Hepatocyte (in vitro differentiated cells): ENCODE data around the gene NME3. TPM values are rescaled to one million over a fixed set of nuclear protein-coding genes. Genes with fewer than 3 reads are reported as not detected.

Experiments used
- DNase-seq: peaks from one replicate; pipeline ENCODE4 v3.0.0-alpha.2; 2016; ENCODE audit warnings: low spot score
- H2AFZ ChIP-seq: fragments of 200-600 bp; sonication (generic); 2 replicates; pipeline ENCODE4 v1.6.0; 2016; ENCODE audit warnings: antibody characterized with exemption, mild to moderate bottlenecking
- H3K27ac ChIP-seq: fragments of 200-600 bp; sonication (generic); 2 replicates; pipeline ENCODE4 v1.5.1; 2016; ENCODE audit warnings: mild to moderate bottlenecking
- H3K27me3 ChIP-seq: fragments of 200-600 bp; sonication (generic); 2 replicates; pipeline ENCODE4 v1.6.1; 2016
- H3K36me3 ChIP-seq: fragments of 200-600 bp; sonication (generic); replicated peaks from 2 replicates; pipeline ENCODE4 v1.5.1; 2016; ENCODE audit warnings: low read depth; ENCODE audit not compliant: insufficient read depth
- H3K4me1 ChIP-seq: fragments of 200-600 bp; sonication (generic); 2 replicates; pipeline ENCODE4 v1.5.1; 2016; ENCODE audit warnings: mild to moderate bottlenecking, moderate library complexity; ENCODE audit not compliant: insufficient read depth
- H3K4me2 ChIP-seq: fragments of 200-600 bp; sonication (generic); 2 replicates; pipeline ENCODE4 v1.6.0; 2016
- H3K4me3 ChIP-seq: fragments of 200-600 bp; sonication (generic); 2 replicates; pipeline ENCODE4 v1.5.1; 2016; ENCODE audit warnings: mild to moderate bottlenecking
- H3K79me2 ChIP-seq: fragments of 200-600 bp; sonication (generic); 2 replicates; pipeline ENCODE4 v1.6.0; 2017; ENCODE audit warnings: mild to moderate bottlenecking
- H3K9me2 ChIP-seq: fragments of 200-600 bp; sonication (generic); replicated peaks from 2 replicates; pipeline ENCODE4 v1.6.0; 2017; ENCODE audit warnings: mild to moderate bottlenecking; ENCODE audit not compliant: insufficient read depth
- H3K9me3 ChIP-seq: fragments of 200-600 bp; sonication (generic); 2 replicates; pipeline ENCODE4 v1.5.1; 2016; ENCODE audit warnings: low read depth, mild to moderate bottlenecking
- H4K20me1 ChIP-seq: fragments of 200-600 bp; sonication (generic); 2 replicates; pipeline ENCODE4 v1.6.0; 2016; ENCODE audit warnings: mild to moderate bottlenecking; ENCODE audit not compliant: insufficient read depth, poor library complexity, severe bottlenecking
- CTCF ChIP-seq: fragments of 200-600 bp; sonication (generic); IDR thresholded peaks from 2 replicates; pipeline ENCODE4 v1.5.1; 2016; ENCODE audit warnings: antibody characterized with exemption, mild to moderate bottlenecking; ENCODE audit not compliant: poor library complexity
- EZH2 ChIP-seq: fragments of 200-600 bp; sonication (generic); IDR thresholded peaks from 2 replicates; pipeline ENCODE4 v1.6.1; 2016; ENCODE audit warnings: antibody characterized with exemption, mild to moderate bottlenecking, borderline replicate concordance
- EZH2phosphoT487 ChIP-seq: fragments of 200-600 bp; sonication (generic); IDR thresholded peaks from one replicate; pipeline ENCODE4 v1.6.1; 2018; ENCODE audit warnings: antibody characterized with exemption, mild to moderate bottlenecking, low read depth, moderate library complexity; ENCODE audit not compliant: unreplicated experiment, severe bottlenecking
- WGBS: methylation state at CpG from one replicate; pipeline ENCODE4 v1.1.6; 2016; ENCODE audit warnings: low lambda C conversion rate; ENCODE audit errors: missing lambda C conversion rate; 5-methylcytosine and 5-hydroxymethylcytosine counted together
- polyA plus RNA-seq: library from polyadenylated mRNA; unstranded; fragments of >200 nt; fragmentation: Nextera tagmentation; extraction: Ambion mirVana; gene quantifications from 2 replicates; pipeline ENCODE4 v1.2.1, GENCODE V29; 2016
- total RNA-seq: library from RNA; depleted of rRNA; stranded (reverse); fragments of >200 nt; gene quantifications from 2 replicates; pipeline ENCODE4 v1.2.3, GENCODE V29; 2014

Gene NME3
- total and polyA plus RNA-seq, 2 experiments from 2014 or later: 34.8 to 86.6 TPM

DNA sequence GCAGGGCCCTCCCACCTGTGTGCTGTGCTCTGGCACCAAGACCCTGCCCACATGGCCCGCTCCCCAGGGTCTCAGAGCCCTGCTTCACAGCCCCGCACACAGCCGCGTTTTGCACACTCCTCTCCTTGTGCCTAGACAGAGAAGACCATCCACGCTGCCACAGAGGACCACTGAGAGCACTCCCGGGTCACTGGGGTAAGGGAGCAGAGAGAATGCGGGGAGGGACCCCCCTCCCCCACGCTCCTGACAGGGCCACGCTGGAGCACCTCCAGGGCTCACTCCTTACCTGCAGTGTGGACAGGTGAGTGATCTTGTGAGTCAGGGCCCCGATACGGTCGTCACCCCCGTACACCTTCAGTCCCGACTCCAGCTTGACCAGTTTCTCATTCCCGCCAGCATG lies 48.3 kb upstream of the NME3 start:
- Histone ChIP-seq H3K36me3 (no peaks in the 10 kb centered on the region), H2AFZ (no peak overlapping the region), H3K9me3 (no peaks in the 10 kb centered on the region), H3K4me1 (no peaks in the 10 kb centered on the region), H3K79me2 (peaks cover 22% of the 10 kb centered on the region), H3K4me3 (no peak overlapping the region), H3K4me2 (no peak overlapping the region), H3K9me2 (no peaks in the 10 kb centered on the region), H3K27ac (no peak overlapping the region), H3K27me3 (no peaks in the 10 kb centered on the region), H4K20me1 (no peaks in the 10 kb centered on the region)
- TF ChIP-seq CTCF: no peak
- no peak for TF ChIP-seq EZH2
- TF ChIP-seq EZH2phosphoT487: no peak
- no peak for DNase-seq
- WGBS: 95% methylated on average over 15 of the region's 15 CpGs

- DNase-seq: no peak
- Histone ChIP-seq H3K27ac (no peak overlapping the region), H3K4me3 (no peak overlapping the region), H2AFZ (no peak overlapping the region), H3K4me1 (no peaks in the 10 kb centered on the region), H3K79me2 (peaks cover 15% of the 10 kb centered on the region), H3K36me3 (no peaks in the 10 kb centered on the region), H3K9me3 (no peaks in the 10 kb centered on the region), H3K27me3 (no peaks in the 10 kb centered on the region), H4K20me1 (no peaks in the 10 kb centered on the region), H3K4me2 (no peak overlapping the region), H3K9me2 (no peaks in the 10 kb centered on the region)
- no peak for TF ChIP-seq EZH2
- TF ChIP-seq EZH2phosphoT487: no peak
- WGBS: 97% methylated on average over 34 of the region's 35 CpGs
Measured at GRCh38 chr16:1818873-1819525, 47.7 kb upstream of the NME3 start.

DNA sequence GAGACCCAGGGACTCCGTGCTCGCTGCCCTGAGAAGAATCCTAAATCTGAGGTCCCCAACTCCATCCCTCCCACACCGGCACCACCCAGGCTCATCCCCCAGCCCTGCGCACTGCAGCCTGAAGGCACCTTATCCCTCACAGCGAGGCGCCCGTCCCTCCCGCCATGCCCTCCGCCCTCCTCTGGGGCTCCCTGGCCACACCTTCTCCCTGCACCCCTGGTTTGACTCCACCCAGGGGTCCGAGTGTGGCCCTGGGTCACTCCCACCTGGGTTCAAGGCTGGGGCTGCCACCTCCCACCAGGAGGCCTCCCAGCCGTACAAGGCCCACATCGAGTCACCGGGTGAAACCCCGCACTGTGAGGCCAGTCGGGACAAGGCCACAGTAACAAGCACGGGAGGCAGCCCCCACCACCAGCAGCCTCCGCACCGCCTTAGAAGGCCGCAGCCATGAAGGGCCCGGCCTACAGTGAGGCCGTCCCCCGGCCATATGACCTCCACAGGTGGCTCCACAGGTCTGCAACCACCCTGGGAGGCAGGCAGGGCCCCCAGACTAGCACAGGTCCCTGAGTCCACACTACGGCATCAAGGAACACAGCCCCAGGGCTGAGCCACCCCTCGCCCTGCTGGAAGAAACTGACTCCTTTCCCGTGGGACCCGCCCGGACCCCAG lies 47.0 kb upstream of the NME3 start:
- no peak for DNase-seq
- no peak overlapping the region for H3K4me2 ChIP-seq
- H3K27ac ChIP-seq: no peak overlapping the region
- H3K79me2 ChIP-seq: peaks cover 9% of the 10 kb centered on the region
- no peaks in the 10 kb centered on the region for H3K9me2 ChIP-seq
- no peaks in the 10 kb centered on the region for H3K36me3 ChIP-seq
- peaks cover under 1% of the 10 kb centered on the region for H4K20me1 ChIP-seq
- no peak overlapping the region for H3K4me3 ChIP-seq
- no peaks in the 10 kb centered on the region for H3K4me1 ChIP-seq
- no peaks in the 10 kb centered on the region for H3K27me3 ChIP-seq
- no peaks in the 10 kb centered on the region for H3K9me3 ChIP-seq
- TF ChIP-seq EZH2 (no peak), EZH2phosphoT487 (no peak), CTCF (no peak)
- WGBS: 97% methylated on average over 22 of the region's 27 CpGs
- H2AFZ ChIP-seq: no peak overlapping the region

DNA sequence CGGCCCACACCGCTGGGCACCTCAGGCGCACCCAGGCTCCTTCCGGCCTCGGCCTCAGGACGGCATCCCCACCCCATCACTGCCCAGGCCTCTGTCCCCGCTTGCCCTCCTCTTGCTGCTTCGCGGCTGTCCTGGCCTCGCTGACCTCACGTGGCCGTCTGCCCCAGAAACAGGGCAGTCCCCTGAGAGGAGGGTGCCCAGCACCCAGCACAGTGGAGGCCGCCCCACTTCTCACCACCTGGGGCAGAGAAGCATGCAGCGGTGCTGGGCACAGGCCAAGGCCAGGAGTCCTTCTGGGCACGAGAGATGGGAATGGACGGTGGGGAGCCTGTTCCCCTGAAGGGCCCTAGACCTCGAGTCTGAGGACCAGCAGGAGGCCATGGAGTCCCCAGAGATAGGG lies 46.4 kb upstream of the NME3 start:
- WGBS: over 99% methylated on average over 16 of the region's 17 CpGs
- Histone ChIP-seq H4K20me1 (peaks cover 3% of the 10 kb centered on the region), H3K27me3 (no peaks in the 10 kb centered on the region)

More for the DNA sequence above, 46.4 kb upstream of the NME3 start:
- H3K9me3 ChIP-seq: no peaks in the 10 kb centered on the region
- no peak overlapping the region for H3K4me3 ChIP-seq
- H3K4me2 ChIP-seq: no peak overlapping the region
- H3K27ac ChIP-seq: no peak overlapping the region
- no peaks in the 10 kb centered on the region for H3K4me1 ChIP-seq
- DNase-seq: no peak
- no peaks in the 10 kb centered on the region for H3K9me2 ChIP-seq
- H2AFZ ChIP-seq: no peak overlapping the region
- no peaks in the 10 kb centered on the region for H3K36me3 ChIP-seq
- no peak for TF ChIP-seq EZH2phosphoT487
- no peak for TF ChIP-seq EZH2
- TF ChIP-seq CTCF: no peak
- H3K79me2 ChIP-seq: peaks cover 3% of the 10 kb centered on the region
